GM13977 (cell line): Measurements from ENCODE around the gene RAB6B.

Experiments used
- DNase-seq: peaks from one replicate; pipeline ENCODE4 v3.0.0; 2012; ENCODE audit warnings: low spot score
- CTCF ChIP-seq: IDR thresholded peaks from 2 replicates; pipeline ENCODE4 v1.5.1; 2012; ENCODE audit warnings: mild to moderate bottlenecking, control low read depth; ENCODE audit not compliant: insufficient read depth; ENCODE audit errors: extremely low read depth, missing control alignments
- in situ Hi-C: fragments of 300-500 bp; cut with MboI; formaldehyde crosslinking; loops from one replicate; pipeline ENCODE4 v1.12.0; 2022; ENCODE audit warnings: low sequenced_read_pairs, low pct_unique_long_range_greater_than_20kb, mixed read lengths, inconsistent platforms; ENCODE audit not compliant: unreplicated experiment

Gene RAB6B

GRCh38 chr3:133864616-133865015 lies 31.1 kb downstream of the RAB6B start:
- in situ Hi-C loops: no loop called here
- TF ChIP-seq CTCF: no peak
- DNase-seq: no peak

- DNase-seq: no peak
- no peak for TF ChIP-seq CTCF
- in situ Hi-C loops: no loop called here
Measured at GRCh38 chr3:133863911-133864310, 31.8 kb downstream of the RAB6B start.

- in situ Hi-C loops: no loop called here
- TF ChIP-seq CTCF: no peak
- DNase-seq: no peak
Measured at GRCh38 chr3:133862161-133862560, 33.5 kb downstream of the RAB6B start.

- no peak for DNase-seq
- no peak for TF ChIP-seq CTCF
- in situ Hi-C loops: no loop called here
Measured at GRCh38 chr3:133860519-133860918, 35.2 kb downstream of the RAB6B start.

GRCh38 chr3:133859381-133860234 lies 36.1 kb downstream of the RAB6B start:
- no peak for DNase-seq
- in situ Hi-C loops: no loop called here
- TF ChIP-seq CTCF: no peak

- DNase-seq: no peak
- no peak for TF ChIP-seq CTCF
- in situ Hi-C loops: no loop called here
Measured at GRCh38 chr3:133857767-133858166, 37.9 kb downstream of the RAB6B start.

GRCh38 chr3:133856316-133856715 lies 39.4 kb downstream of the RAB6B start:
- no peak for DNase-seq
- no peak for TF ChIP-seq CTCF
- in situ Hi-C loops: no loop called here
